ENCODE results near the gene KANSL2. TPM values are rescaled to one million over a fixed set of nuclear protein-coding genes. Genes with fewer than 3 reads are reported as not detected.

KANSL2 gene
- total and polyA plus RNA-seq, 9 of the 15 experiments (the other 6 are each of a cell fraction or from before 2014, with no cell fraction given), result 41.1 to 89.8 (median 55.4) TPM

- TF ChIP-seq GTF3C2 (IDR thresholded peaks at IDR 0.05; ENCODE audit: borderline replicate concordance, extremely low read depth, insufficient read length), result peak; percentile 40
- no peak for TF ChIP-seq ZNF407 (IDR thresholded peaks at IDR 0.05; ENCODE audit: low read depth)
- TF ChIP-seq FOXP4 (CRISPR knock-in tag; IDR thresholded peaks at IDR 0.05; ENCODE audit: borderline replicate concordance), result no peak
- TF ChIP-seq SMARCC2 (IDR thresholded peaks at IDR 0.05; ENCODE audit: low read depth), result peak; percentile 68
- TF ChIP-seq GTF2E2 (tag; IDR thresholded peaks at IDR 0.05), result peak; percentile 88
- peak in 1 of 2 experiments; percentile 15; a peak in 1 of 4 replicates for TF ChIP-seq SRF (CRISPR knock-in tag; IDR thresholded peaks at IDR 0.05)
- TF ChIP-seq L3MBTL2 (IDR thresholded peaks at IDR 0.05), result peak; percentile 69
- 0 out of 2 replicates have a peak, but pooled peaks have one; percentile 2 for TF ChIP-seq ZNF764 (CRISPR knock-in tag; IDR thresholded peaks at IDR 0.05; ENCODE audit: low read depth)
- peak; percentile 81; the same call in 1 of the 2 replicates for TF ChIP-seq SMARCA5 (IDR thresholded peaks at IDR 0.05)
- 0 out of 4 replicates have a peak, but pooled peaks of 1 of the 2 experiments have one; percentile 24 for TF ChIP-seq MCM7 (IDR thresholded peaks at IDR 0.05)
- TF ChIP-seq CBX3 (IDR thresholded peaks at IDR 0.05; ENCODE audit: borderline replicate concordance in 1 of 2, low read length in 2 of 2), result 0 out of 3 replicates have a peak, but pooled peaks of 1 of the 2 experiments have one; percentile 3
- TF ChIP-seq NFIC (IDR thresholded peaks at IDR 0.05), result 0 out of 2 replicates have a peak, but pooled peaks have one; percentile 2
- TF ChIP-seq CREM (IDR thresholded peaks at IDR 0.05; ENCODE audit: low read depth), result no peak
- no peak for TF ChIP-seq RBM17 (IDR thresholded peaks at IDR 0.05; ENCODE audit: borderline replicate concordance, low read depth, low read length)
Measured at GRCh38 chr12:48717252-48717695, 35.2 kb upstream of the KANSL2 start (continued).

Data from K562 (cell line).